ENCODE data around the gene DENND6B. TPM values are rescaled to one million over a fixed set of nuclear protein-coding genes. Genes with fewer than 3 reads are reported as not detected.
A peak's percentile ranks its signal among the peaks of the same experiment; 100 is the strongest.

DENND6B gene
- total RNA-seq, 1 donor from 2014 or later, result 2.7 TPM

- TF ChIP-seq POLR2AphosphoS5 (IDR thresholded peaks at IDR 0.05; ENCODE audit: insufficient read depth in 1 of 2, low read depth in 1 of 2) (no peak), POLR2A (IDR thresholded peaks at IDR 0.05) (no peak), CTCF (IDR thresholded peaks at IDR 0.05) (no peak)
- H3K36me3 ChIP-seq, result no peaks in the 10 kb centered on the region
- no peaks in the 10 kb centered on the region for H3K27me3 ChIP-seq
- DNase-seq (ENCODE audit: extremely low spot score in 2 of 2), result no peak
- H3K9me3 ChIP-seq, result no peaks in the 10 kb centered on the region
- H3K4me3 ChIP-seq, result no peak overlapping the region
- intact Hi-C loops (cut with DNase I), result no loop called here
- no peak overlapping the region for H3K27ac ChIP-seq
- peaks cover 19% of the 10 kb centered on the region for H3K4me1 ChIP-seq
Measured at GRCh38 chr22:50312371-50312770, 14.4 kb downstream of the DENND6B start.

GRCh38 chr22:50311606-50312351 lies 15.0 kb downstream of the DENND6B start:
- Histone ChIP-seq H3K36me3 (no peaks in the 10 kb centered on the region), H3K4me3 (no peak overlapping the region), H3K27me3 (no peaks in the 10 kb centered on the region), H3K4me1 (peaks cover 19% of the 10 kb centered on the region), H3K27ac (no peak overlapping the region), H3K9me3 (no peaks in the 10 kb centered on the region)
- TF ChIP-seq CTCF (IDR thresholded peaks at IDR 0.05), result no peak
- no peak for TF ChIP-seq POLR2A (IDR thresholded peaks at IDR 0.05)
- no peak for TF ChIP-seq POLR2AphosphoS5 (IDR thresholded peaks at IDR 0.05; ENCODE audit: insufficient read depth in 1 of 2, low read depth in 1 of 2)
- DNase-seq (ENCODE audit: extremely low spot score in 2 of 2), result no peak
- intact Hi-C loops (cut with DNase I), result no loop called here

- no peak overlapping the region for H3K4me3 ChIP-seq
- TF ChIP-seq CTCF (IDR thresholded peaks at IDR 0.05) (no peak), POLR2AphosphoS5 (IDR thresholded peaks at IDR 0.05; ENCODE audit: insufficient read depth in 1 of 2, low read depth in 1 of 2) (no peak), POLR2A (IDR thresholded peaks at IDR 0.05) (no peak)
- intact Hi-C loops (cut with DNase I), result no loop called here
Measured at GRCh38 chr22:50310949-50311444, 15.8 kb downstream of the DENND6B start.

GRCh38 chr22:50310031-50310722 lies 16.6 kb downstream of the DENND6B start:
- DNase-seq (ENCODE audit: extremely low spot score in 2 of 2), result no peak
- Histone ChIP-seq H3K4me3 (no peak overlapping the region), H3K4me1 (peaks cover 26% of the 10 kb centered on the region), H3K36me3 (no peaks in the 10 kb centered on the region), H3K27me3 (no peaks in the 10 kb centered on the region), H3K9me3 (no peaks in the 10 kb centered on the region), H3K27ac (no peak overlapping the region)
- TF ChIP-seq POLR2AphosphoS5 (IDR thresholded peaks at IDR 0.05; ENCODE audit: insufficient read depth in 1 of 2, low read depth in 1 of 2) (no peak), CTCF (IDR thresholded peaks at IDR 0.05) (no peak)
- intact Hi-C loops (cut with DNase I), result no loop called here

More at GRCh38 chr22:50310949-50311444, 15.8 kb downstream of the DENND6B start:
- Histone ChIP-seq H3K9me3 (no peaks in the 10 kb centered on the region), H3K27me3 (no peaks in the 10 kb centered on the region), H3K27ac (no peak overlapping the region), H3K36me3 (no peaks in the 10 kb centered on the region), H3K4me1 (peaks cover 19% of the 10 kb centered on the region)
- no peak for DNase-seq (ENCODE audit: extremely low spot score in 2 of 2)

- Histone ChIP-seq H3K4me1 (peaks cover 32% of the 10 kb centered on the region), H3K27me3 (no peaks in the 10 kb centered on the region), H3K9me3 (no peaks in the 10 kb centered on the region), H3K4me3 (no peak overlapping the region), H3K36me3 (no peaks in the 10 kb centered on the region), H3K27ac (peak overlapping the region; percentile 88)
- no peak for DNase-seq (ENCODE audit: extremely low spot score in 2 of 2)
- no peak for TF ChIP-seq POLR2AphosphoS5 (IDR thresholded peaks at IDR 0.05; ENCODE audit: insufficient read depth in 1 of 2, low read depth in 1 of 2)
- TF ChIP-seq CTCF (IDR thresholded peaks at IDR 0.05), result no peak
- TF ChIP-seq POLR2A (IDR thresholded peaks at IDR 0.05), result no peak
- intact Hi-C loops (cut with DNase I), result no loop called here
Measured at GRCh38 chr22:50309601-50309991, 17.2 kb downstream of the DENND6B start.

All from vagina (tissue), 2 donors.